HepG2 (cell line): ENCODE data around the gene ZNF524. TPM values are rescaled to one million over a fixed set of nuclear protein-coding genes. Genes with fewer than 3 reads are reported as not detected.

Experiments used
- CENPBD1 ChIP-seq: sonication (generic); formaldehyde crosslinking; IDR thresholded peaks from 2 replicates; pipeline ENCODE4 v1.8.0; 2022; ENCODE audit warnings: missing genetic modification reagents, low read depth, mild to moderate bottlenecking, borderline replicate concordance
- MBNL3 ChIP-seq: fragments of 250-450 bp; sonication (Bioruptor Pico); conservative IDR thresholded peaks from 2 replicates; pipeline ENCODE4 v1.8.0; 2022; ENCODE audit warnings: mild to moderate bottlenecking, inconsistent platforms
- MLXIP ChIP-seq: sonication (generic); formaldehyde crosslinking; IDR thresholded peaks from 2 replicates; pipeline ENCODE4 v1.9.0; 2021; ENCODE audit warnings: missing genetic modification reagents, borderline replicate concordance
- NFAT5 ChIP-seq: sonication (generic); formaldehyde crosslinking; IDR thresholded peaks from 2 replicates; pipeline ENCODE4 v1.4.0; 2020; ENCODE audit warnings: missing genetic modification reagents
- NFKB2 ChIP-seq: sonication (generic); formaldehyde crosslinking; IDR thresholded peaks from 2 replicates; pipeline ENCODE4 v1.4.0; 2020; ENCODE audit warnings: missing genetic modification reagents, borderline replicate concordance
- PBX2 ChIP-seq: IDR thresholded peaks from 2 replicates; pipeline ENCODE4 v1.6.1; 2016; ENCODE audit warnings: control low read depth
- SIX4 ChIP-seq: sonication (generic); formaldehyde crosslinking; IDR thresholded peaks from 2 replicates; pipeline ENCODE4 v1.4.0; 2020; ENCODE audit warnings: missing genetic modification reagents
- SNAPC2 ChIP-seq: sonication (generic); formaldehyde crosslinking; IDR thresholded peaks from 2 replicates; pipeline ENCODE4 v1.8.1; 2022; ENCODE audit warnings: mild to moderate bottlenecking, missing genetic modification reagents
- TCF7 ChIP-seq: sonication (generic); IDR thresholded peaks from 2 replicates; pipeline ENCODE4 v1.6.1; 2016; ENCODE audit warnings: antibody characterized with exemption, low read depth
- ZNF232 ChIP-seq: sonication (generic); formaldehyde crosslinking; IDR thresholded peaks from 2 replicates; pipeline ENCODE4 v1.4.0; 2020; ENCODE audit warnings: missing genetic modification reagents, borderline replicate concordance
- ZNF530 ChIP-seq: sonication (generic); formaldehyde crosslinking; IDR thresholded peaks from 2 replicates; pipeline ENCODE4 v1.5.0; 2020; ENCODE audit warnings: low read depth, mild to moderate bottlenecking, missing genetic modification reagents
- ZNF577 ChIP-seq: sonication (generic); formaldehyde crosslinking; IDR thresholded peaks from 2 replicates; pipeline ENCODE4 v1.4.0; 2020; ENCODE audit warnings: mild to moderate bottlenecking, low read depth, missing genetic modification reagents, borderline replicate concordance
- ZSCAN21 ChIP-seq: sonication (generic); formaldehyde crosslinking; IDR thresholded peaks from 2 replicates; pipeline ENCODE4 v1.8.0; 2022; ENCODE audit warnings: mild to moderate bottlenecking, missing genetic modification reagents, moderate library complexity, borderline replicate concordance
- ZUFSP ChIP-seq: sonication (generic); formaldehyde crosslinking; IDR thresholded peaks from 2 replicates; pipeline ENCODE4 v1.9.0; 2021; ENCODE audit warnings: missing genetic modification reagents, mild to moderate bottlenecking, borderline replicate concordance
- polyA plus RNA-seq, 8 experiments: library from polyadenylated mRNA; depleted of rRNA in 3 of 8; stranded (reverse) in 7 of 8; unstranded in 1 of 8; fragments of >200 nt; fragmentation: Illumina TruSeq in 4 of 8; extraction: Trizol in 4 of 8; gene quantifications; 2 replicates each; pipeline versions ENCODE4 v1.2.1 to v1.2.3, GENCODE V29; 2011 to 2016; ENCODE audit warnings: low read depth in 4 of 8, missing spikeins in 1 of 8, mixed read lengths in 1 of 8; ENCODE audit not compliant: insufficient read depth in 1 of 8
- total RNA-seq, 5 experiments: library from RNA; depleted of rRNA; stranded (reverse); fragments of >200 nt; fragmentation: Illumina TruSeq; extraction: Trizol; gene quantifications; 2 replicates each; pipeline ENCODE4 v1.2.3, GENCODE V29; 2016; ENCODE audit warnings: low read depth in 1 of 5

The ZNF524 gene
- total and polyA plus RNA-seq, 2 of the 13 experiments (the other 11 are each of a cell fraction or from before 2014, with no cell fraction given): 3.2 to 4.6 TPM

GRCh38 chr19:55599842-55600661, at the start of gene ZNF524 (continued):
- TF ChIP-seq SNAPC2 (peak; percentile 72; the same call in 1 of the 2 replicates), ZUFSP (CRISPR knock-in tag) (no peak), ZNF530 (CRISPR knock-in tag) (no peak), NFKB2 (0 out of 2 replicates have a peak, but pooled peaks have one; percentile 34), MBNL3 (no peak), ZNF232 (CRISPR knock-in tag) (peak; percentile 44; the same call in 1 of the 2 replicates), ZSCAN21 (no peak), MLXIP (CRISPR knock-in tag) (no peak), CENPBD1 (CRISPR knock-in tag) (no peak), PBX2 (CRISPR knock-in tag) (no peak), SIX4 (no peak), TCF7 (no peak), ZNF577 (no peak), NFAT5 (CRISPR knock-in tag) (0 out of 2 replicates have a peak, but pooled peaks have one; percentile 22)
